SW480 (cell line): ENCODE data around the gene AOC2.
"Not testable (repeated sequence)": the region's sequence is repeated elsewhere in the genome, so short reads cannot be mapped to it uniquely, and the experiment has no call there.

Source experiments
- DNase-seq: peaks from one replicate; pipeline ENCODE4 v3.0.0-alpha.2; 2016; ENCODE audit warnings: low spot score

Gene AOC2

DNA sequence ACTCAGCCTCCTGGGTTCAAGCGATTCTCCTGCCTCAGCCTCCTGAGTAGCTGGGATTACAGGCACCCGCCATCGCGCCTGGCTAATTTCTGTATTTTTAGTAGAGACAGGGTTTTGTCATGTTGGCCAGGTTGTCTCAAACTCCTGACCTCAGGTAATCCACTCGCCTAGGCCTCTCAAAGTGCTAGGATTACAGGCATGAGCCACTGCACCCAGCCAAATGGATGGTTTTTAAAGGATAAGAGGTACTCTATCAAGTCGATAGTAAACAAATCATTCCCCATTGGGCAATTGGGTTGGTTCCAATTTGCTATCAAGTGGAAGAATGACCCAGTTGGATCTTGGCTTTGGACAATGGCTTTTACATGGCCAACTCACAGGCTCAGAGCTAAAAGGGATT lies 37.3 kb downstream of the AOC2 start:
- not testable (repeated sequence) for DNase-seq

DNA sequence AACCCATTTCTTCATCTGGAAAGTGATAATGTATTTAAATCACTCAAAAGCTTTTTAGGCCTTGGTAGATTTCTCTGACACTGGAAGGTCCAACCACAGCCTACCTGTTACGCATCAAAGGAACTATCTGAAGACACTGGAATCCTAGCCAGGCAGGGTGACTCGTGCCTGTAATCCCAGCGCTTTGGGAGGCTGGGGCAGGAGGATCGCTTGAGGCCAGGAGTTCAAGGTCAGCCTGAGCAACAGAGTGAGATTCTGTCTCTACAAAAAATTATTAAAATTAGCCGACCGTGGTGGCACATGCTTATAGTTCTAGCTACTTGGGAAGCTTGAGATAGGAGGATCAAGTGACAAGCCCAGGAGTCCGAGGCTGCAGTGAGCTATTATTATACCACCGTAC lies 37.8 kb downstream of the AOC2 start:
- no peak for DNase-seq

DNA sequence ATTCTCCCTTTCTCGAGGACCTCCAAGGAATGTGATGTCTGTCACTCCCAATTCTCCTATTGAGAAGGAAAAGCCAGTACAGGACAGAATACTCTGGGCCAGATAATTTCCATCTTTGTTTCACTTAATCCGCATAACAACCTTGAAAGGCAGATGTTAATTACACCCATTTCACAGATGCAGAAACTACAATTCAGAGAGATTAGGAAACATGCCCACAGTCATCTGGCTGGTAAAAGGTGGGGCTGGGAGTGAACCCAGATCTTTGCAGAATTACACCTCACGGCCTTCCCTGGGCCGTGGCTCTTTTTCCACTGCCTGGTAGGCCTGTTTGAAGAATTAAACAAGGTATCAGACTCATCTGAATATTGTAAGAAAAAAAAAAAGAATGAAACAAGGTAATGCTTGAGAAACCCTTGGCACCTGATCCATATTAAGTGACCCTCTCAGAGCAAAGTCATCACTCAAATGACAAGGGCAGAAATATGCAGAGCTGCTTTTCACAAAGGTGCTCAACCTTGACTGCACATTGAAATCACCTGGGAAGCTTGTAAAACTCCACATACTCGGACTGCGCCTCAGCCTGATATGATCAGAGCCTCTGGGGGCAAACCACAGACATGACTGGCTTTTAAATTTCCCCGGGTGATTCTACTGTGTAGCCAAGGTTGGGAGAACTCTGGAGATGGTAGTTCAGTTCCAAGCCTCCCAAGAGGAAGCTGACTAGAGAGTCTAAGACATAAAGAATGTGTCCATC lies 39.6 kb downstream of the AOC2 start:
- DNase-seq = no peak

DNA sequence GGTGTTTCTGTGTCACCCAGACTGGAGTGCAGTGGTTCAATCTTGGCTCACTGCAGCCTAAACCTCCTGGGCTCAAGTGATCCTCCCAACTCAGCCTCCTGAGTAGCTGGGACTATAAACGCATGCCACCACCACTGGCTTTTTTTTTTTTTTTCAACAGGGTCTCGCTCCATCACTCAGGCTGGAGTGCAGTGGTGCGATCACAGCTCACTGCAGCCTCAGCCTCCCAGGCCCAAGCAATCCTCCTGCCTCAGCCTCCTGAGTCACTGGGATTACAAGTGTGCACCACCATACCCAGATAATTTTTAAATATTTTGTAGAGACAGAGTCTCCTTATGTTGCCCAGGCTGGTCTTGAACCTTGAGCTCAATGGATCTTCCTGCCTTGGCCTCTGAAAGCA lies 41.4 kb downstream of the AOC2 start:
- DNase-seq = not testable (repeated sequence)

DNA sequence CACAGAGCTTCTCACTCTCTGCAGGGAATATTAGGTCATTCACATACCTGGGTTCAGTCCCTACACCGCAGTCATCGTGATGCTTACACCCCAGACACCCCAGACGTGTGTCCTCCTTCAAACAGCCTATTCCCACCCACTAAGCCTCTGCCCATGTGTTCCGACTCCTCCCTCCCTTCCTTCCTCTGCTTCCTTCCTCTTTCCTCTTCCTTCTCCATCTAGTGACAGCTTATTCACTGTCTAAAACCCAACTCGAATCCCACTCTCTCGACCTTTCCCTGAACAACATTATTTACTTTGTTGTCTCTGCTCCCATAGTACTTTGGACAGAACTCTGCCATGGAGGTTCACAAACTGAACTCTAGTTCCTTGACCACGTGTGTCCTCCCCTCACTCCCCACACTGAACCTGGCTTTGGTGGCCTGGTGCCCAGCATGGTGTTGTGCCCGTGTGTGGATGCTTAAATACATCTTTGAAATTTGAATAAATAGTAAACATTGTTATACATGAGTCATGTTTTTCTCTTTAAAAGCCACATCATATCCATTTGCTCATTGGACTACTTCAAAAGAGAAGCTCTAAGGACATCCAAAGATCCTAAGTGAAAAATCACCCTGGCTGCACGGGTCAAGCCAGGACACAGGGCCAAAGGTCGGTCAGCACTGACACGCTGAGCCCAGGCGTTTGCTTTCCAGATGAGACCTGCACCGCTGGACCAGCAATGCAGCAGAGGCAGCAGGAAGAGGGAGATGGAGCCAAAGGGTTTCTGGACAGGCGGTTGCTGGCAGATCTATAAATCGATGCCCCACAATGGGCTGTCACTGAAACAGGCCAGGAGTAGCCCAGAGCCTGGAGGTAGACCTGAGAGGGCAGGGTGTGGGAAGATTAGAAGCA lies 42.1 kb downstream of the AOC2 start:
- DNase-seq = no peak

DNA sequence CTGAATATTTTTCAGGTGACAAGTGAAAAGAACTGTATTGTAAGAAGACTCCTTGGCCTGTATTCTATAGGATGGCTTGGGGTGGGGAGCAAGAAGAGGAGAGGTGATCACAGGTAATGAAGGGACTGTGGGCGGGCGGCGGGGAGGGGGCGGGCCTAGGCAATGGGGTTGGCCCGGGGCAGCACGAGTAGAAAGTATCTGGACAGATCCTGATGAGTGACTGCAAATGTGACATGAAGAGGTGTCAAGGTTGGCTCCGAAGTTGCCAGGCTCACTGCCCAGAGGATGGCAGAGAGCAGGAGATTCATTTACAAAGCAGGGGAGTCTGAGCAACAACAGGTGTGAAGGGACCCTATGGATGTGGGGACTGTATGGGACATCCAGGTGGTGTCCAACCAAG lies 45.4 kb downstream of the AOC2 start:
- DNase-seq = no peak

GRCh38 chr17:42891539-42892152 lies 47.3 kb downstream of the AOC2 start:
- DNase-seq = no peak

- no peak for DNase-seq
Observed at GRCh38 chr17:42893359-42893758, 49.0 kb downstream of the AOC2 start.

- DNase-seq = no peak
Observed at GRCh38 chr17:42894283-42895184, 50.2 kb downstream of the AOC2 start.

DNA sequence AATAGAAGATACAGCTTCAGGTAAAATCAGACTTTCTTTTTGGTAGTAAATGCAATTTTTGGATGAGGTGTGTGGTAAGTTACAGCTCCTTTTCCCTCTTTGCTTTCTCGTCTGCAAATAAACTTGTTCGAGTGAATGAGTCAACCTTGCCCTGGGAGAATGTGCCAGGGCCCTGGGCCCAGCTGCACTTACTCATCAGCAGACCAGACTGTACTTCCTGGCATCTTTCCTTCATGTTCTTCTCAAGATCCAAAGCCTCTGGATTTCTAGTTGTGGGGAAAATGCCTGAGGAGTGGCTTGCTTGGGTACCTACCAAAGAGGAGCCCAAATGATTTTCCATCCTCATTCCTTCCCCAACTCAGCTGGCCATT lies 50.8 kb downstream of the AOC2 start:
- DNase-seq = no peak

DNA sequence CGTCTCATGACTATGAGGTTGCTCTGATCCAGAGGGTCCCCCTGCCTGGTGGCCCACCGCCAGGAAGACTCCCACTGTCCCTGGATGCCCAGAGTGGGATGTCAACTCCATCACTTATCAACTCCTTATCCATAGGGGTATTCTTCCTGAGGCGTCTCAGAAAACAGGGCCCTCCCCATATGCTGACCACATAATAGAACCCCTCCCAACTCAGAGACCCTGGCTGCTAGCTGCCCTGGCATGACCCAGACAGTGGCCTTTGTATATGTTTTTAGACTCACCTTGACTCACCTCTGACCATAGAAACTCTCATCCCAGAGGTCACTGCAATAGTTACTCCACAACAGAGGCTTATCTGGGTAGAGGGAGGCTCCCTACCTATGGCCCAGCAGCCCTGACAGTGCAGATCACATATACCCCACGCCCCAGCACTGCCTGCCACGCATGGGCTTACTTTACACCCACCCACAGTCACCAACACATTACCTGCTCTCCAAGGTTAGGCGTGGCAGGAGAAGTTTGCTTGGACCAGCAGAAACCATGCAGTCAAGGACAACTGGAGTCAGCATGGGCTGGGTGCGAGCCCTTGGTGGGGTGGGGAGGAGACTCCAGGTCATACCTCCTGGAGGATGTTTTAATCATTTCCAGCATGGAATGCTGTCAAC lies 53.9 kb downstream of the AOC2 start:
- no peak for DNase-seq

DNA sequence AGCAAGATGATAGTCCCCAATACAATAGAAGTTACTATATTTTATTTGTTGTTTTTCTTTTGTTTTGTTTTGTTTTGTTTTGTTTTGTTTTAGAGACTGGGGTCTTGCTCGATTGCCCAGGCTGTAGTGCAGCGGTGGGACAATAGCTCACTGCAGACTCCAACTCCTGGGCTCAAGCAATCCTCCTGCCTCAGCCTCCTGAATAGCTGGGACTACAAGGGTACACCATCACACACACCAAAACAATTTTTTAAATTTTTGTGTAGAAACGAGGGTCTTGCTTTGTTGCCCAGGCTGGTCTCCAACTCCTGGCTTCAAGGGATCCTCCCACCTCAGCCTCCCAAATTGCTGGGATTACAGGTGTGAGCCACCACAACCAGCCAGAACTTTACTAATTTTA lies 55.6 kb downstream of the AOC2 start:
- not testable (repeated sequence) for DNase-seq
